HG03280 (cell line): ENCODE measurements around the gene CCDC148.

Experiments used
- ATAC-seq: cut with Tn5 transposase; IDR thresholded peaks from one replicate; pipeline ENCODE4 v1.9.1; 2021; ENCODE audit warnings: mild to moderate bottlenecking, moderate library complexity; ENCODE audit not compliant: unreplicated experiment

CCDC148 gene

GRCh38 chr2:158182676-158183295 is 273.8 kb downstream of the CCDC148 start:
- ATAC-seq = no peak

DNA sequence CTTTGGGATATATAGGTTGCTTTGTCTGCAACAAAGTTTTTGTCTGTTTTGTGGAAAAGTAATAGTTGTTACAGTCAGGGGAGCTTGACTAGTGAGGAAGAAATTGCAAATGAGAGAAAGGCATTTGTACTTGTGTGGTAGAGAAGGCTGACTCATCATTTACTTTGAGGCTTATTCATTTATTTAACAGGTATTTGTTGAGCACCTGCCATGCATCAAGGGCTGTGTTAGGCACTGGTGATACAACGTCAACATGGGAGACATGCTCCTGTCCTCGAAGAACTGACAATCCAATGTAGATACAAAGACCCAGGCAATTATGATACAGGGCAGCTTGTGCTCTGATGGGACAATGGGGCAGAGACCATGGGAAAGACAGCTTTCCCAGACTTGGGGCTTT is 275.4 kb downstream of the CCDC148 start:
- no peak for ATAC-seq

DNA sequence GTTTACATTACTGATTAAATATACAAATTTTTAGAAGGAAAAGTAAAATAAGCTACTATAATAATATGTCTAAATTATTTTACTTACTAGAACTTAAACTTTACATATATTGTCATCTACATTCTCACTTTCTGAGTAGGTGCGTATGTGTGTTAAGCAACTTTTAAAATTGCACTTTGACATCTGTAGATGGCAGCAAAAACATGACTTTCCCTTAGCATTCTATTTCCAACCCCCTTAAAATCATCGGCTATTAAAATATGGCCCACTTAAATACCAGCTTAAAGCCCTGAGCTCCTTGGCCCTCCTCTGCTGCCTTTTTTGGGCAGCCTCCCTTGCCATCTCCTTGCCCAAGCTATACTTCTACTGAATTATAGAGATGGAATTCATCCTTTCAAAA is 276.9 kb downstream of the CCDC148 start:
- ATAC-seq = no peak

DNA sequence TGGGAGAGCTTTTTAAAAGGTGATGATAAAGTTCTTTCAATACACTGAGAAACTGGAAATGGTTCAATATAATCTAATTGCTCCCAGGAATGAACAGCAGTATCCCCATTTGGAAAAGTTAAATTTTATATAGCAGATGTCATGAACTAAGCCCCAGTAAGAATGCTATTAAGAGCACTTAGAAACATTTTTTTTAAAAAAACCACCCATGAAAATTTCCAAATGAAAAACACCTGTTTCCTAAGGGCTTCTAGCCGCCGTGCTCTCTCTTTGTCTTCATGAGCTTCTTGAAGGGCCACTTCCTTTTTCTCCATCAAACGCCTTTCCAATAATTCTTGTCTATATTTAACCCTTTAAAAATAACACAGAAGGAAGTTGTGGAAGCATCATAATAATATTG is 277.9 kb downstream of the CCDC148 start:
- ATAC-seq = no peak

DNA sequence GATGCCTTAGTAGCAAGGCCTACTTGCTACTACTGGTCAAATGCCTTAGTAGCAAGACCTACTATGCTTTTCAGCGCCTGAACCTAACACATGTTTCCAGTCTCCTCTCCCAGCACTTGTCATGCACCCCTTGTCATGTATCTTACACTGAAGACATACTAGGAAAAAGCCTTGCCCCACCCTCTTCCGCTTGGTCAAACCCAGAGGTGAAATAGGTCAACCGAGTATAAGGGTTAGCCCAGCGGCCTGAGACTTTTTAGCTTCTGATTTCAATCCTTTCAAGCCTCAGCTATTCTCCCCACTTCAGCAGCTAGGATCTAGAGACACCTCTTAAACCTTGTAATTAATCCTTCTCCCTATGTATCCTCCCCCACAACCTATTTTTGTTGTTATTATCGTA is 281.6 kb downstream of the CCDC148 start:
- no peak for ATAC-seq

- no peak for ATAC-seq
These were observed 282.1 kb downstream of the CCDC148 start for GRCh38 chr2:158174495-158174894.

DNA sequence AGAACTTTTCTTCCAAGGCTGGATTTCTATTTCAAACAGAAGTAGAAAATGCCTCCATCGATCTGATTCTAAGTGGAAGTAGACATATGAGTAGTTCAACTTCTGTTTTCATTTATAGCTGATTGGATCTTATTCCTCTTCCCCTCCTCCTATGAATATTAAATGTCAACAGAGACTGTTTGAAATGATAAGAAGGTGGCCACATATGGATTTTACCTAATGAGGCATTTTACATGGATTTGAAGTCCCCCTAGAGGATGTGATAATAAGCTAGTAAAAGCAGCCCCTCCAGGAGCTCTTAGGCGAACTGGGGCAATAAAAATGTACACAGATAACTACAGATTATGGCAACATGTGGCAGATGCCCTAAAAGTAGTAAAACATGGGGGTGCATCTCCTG is 283.8 kb downstream of the CCDC148 start:
- ATAC-seq = no peak

DNA sequence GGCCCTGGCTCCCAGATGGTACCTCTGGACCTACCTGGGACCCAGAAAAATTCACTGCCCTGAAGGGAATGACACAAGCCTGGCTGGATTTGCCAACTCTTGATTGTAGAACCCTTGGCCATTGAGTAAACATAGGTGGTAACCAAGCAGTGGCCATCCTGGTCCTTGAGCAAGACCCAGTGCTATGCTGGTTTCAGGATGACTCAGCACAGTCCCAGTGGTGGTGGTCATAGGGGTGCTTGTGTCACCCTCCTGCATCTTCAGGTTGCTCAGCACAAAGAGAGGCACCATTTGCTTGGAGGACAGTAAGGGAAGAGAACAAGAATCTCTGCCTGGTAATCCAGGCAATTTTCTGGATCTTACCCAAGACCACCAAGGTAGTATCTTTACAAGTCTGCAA is 302.0 kb downstream of the CCDC148 start:
- no peak for ATAC-seq

DNA sequence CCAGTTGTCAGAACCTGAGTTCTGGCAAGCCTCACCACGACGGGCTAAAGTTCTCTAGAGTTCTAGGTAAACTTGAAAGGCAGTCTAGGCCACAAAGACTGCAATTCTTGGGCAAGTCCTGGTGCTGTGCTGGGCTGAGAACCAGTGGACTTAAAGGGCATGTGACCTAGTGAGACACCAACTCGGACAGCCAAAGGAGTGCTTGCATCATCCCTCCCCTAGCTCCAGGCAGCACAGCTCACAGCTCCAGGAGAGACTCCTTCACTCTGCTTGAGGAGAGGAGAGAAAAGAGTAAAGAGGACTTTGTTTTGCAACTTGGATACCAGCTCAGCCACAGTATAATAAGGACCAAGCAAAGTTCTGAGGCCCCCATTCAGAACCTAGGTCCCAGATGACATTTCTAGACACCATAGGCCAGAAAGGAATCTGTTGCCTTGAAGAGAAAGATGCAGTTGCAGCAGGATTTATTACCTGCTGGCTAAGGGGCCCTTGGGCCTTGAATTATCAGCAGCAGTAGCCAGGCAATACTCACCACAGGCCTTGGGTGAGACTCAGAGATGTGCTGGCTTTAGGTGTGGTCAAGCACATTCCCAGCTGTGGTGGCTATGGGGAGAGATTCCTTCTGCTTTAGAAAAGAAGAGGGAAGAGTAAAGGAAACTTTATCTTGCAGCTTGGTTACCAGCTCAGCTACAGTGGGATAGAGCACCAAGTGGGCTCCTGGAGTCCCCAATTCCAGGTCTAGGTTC is 303.1 kb downstream of the CCDC148 start:
- no peak for ATAC-seq

DNA sequence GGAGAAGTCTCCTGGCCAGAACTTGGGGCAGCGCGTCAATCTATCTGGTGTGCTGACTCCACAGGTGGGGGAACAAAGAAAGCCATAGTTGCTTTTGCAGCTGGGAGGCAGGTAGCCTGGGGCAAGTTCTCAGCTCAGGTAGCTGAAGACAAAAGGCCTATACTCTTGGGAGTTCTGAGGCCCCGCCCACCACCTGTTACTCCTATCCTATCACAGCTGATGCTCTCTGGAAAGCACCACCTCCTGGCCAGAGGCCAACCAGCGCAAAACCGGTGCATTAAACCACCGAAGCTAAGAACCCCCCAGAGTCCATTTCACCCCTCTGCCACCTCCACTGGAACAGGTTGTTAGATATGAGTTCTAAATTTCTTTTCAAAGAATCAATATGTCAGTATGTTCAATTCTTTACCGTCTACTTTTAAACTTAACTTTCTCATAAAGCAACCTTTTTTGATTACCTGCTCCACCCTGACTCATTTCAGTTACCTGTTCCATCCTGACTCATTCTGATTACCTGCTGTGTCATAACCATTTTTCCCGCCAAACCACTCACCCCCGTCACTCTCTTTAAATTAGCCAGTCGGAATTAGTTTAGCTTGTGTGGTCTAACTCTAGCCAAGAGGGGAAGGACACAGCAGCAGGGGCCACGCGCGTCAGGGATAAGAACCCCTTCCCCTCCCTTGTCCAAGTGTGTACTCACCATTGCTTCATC is 311.5 kb downstream of the CCDC148 start:
- no peak for ATAC-seq

GRCh38 chr2:158143703-158144360 is 312.7 kb downstream of the CCDC148 start:
- ATAC-seq = no peak

DNA sequence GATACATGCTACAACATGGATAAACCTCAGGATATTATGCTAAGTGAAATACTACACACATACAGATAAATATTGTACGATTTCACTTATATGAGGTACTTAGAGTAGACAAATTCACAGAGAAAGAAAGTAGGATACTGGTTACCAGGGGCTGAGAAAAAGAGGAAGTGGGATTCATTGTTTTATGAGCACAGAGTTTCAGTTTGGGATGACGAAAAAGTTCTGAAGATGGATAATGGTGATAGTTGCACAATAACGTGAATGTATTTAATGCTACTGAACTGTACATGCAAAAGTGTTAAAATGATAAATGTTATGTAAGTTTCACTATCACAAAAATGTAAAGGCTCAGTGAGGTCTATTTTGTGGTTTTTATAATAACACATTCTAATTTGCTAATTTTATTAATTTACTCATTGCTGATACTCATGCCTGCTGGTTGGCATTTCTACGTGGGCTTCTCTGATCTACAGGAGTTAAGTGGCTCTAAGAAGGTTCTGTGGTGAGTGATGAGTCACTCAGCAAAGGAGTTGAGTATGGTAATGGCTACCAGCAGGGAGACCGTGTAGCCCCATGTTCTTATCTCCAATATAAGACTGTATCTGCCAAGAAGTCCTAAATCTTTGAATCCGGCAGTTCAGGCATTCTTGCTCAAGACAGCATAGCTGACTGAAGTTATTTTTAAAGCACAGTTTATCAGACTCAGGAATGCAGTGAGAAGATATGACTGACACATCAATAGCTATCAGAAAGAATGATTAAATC is 313.8 kb downstream of the CCDC148 start:
- no peak for ATAC-seq

GRCh38 chr2:158142165-158142564 is 314.4 kb downstream of the CCDC148 start:
- no peak for ATAC-seq

DNA sequence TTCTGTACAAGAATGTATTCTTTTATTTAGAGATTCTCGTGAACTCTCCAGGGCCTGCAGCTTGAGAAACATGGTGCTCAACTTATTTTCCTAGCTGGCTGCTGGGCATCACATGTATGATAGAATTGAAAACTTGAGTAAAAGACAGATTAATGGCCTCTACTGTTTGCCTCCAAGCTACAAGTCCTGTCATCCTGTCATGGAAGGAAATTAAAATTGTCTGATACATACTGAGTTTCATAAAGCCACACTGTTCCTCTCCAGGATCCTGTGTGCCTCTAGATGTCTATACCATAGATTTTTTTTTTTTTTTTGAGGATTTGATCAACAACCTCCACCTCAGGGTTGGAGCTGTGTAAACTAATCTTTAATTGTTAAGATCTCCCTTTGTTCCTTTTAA is 316.4 kb downstream of the CCDC148 start:
- ATAC-seq = no peak

DNA sequence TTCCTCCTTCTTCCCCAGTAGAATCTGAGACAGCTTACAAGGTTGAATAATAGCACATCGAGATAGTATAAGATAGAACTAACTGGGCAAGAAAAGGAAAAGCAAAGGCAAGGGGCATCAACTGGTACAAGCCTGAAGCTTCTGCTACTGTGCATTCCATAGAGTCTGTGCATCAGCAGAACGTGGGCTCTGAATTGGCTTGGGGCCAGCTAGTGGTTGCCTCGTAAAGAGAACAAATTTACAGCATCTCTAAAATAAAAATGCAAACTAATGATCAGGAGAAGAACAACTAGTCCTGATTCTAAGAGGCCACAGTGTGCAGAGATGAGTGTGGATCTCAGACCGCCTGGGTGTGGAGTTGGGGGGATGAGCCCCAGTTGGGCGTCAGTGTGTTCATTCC is 318.3 kb downstream of the CCDC148 start:
- no peak for ATAC-seq

DNA sequence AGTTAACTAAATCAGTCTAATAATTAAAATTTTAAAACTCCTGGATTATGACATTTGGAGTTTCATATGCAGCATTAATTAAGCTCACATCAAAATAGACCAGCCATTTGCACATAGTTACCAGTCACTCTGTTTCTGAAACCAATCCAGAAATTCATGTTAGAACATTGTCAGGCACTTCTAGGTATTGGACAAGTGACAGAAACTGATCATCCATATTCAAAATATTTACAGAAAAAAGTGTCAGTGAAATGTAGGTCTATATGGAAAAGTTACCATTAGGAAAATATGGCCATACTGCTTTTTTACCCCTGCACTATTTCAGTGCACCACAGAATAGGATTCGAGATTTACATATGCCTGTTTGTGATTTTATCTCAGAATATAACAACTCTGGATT is 321.5 kb downstream of the CCDC148 start:
- ATAC-seq = no peak

GRCh38 chr2:158134655-158135054 is 321.9 kb downstream of the CCDC148 start:
- ATAC-seq = no peak

DNA sequence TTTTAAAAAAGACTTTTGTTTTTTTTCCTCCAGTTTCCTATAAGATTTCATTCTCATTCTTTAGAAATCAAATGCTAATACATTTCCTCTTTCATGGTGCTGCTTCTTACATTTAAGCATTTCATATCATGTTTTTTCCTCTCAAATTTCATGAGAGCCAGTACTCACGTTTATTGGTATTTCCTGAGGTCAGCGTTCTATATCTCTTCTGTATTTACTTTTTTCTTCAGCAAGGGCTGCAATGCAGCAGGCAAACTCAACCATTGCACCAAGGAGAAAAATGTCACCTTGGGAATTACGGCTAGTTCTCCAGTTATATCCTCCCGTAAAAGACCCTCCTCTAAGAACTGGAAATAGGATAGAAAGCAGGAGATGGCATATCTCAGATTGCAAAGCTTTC is 322.5 kb downstream of the CCDC148 start:
- no peak for ATAC-seq

DNA sequence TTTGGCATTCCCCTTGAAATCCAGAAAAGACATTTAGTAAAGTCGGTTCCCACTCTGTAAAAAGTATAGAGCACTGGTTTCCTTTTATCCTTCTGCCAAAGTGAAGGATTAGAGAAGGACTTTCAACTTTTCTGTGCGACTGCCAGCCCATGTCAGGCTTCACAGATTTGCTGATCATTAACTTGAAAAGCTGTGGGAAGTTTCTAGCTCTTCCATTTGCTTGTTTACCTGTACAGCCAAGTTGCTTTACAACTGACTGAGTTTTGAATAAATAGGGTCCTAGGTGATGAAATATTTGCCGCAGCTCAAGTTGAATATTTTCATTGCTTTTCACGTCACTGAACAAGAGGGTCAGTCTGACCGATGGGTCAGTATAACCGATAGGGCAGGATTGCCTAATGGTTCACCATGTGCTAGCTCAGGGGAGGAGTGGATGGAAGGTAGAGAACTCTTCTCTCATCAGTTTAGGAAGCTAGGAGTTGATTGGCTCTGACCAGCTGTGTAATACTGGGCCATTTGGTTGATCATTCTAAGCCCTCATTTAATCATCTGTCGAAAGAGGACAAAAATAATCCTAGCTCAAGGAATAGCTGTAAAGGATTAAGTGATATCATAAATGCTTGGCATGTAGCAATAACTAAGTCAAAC is 324.5 kb downstream of the CCDC148 start:
- ATAC-seq = no peak

DNA sequence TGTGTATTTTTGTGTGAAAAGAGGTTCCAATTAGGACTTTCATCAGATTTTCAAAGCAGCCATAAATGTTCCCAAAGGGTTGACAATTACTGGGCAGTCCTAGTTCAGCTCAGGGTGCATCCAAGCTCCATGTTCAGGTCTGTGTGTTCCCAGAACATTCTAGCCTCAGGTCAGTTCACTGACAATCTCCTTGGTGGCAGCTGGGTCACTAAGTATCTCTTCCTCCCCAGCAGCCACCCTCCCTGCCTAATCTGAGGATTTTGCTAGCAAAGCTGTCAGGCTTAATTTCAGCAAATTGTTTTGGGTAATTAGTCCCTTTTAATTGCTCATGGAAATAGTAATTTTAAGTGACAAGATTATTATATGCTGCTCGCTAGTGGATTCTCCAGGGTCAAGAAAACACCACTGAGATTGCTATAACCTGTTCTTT is 325.1 kb downstream of the CCDC148 start:
- ATAC-seq = no peak
